Neural progenitor cell (in vitro differentiated cells): ENCODE data around the gene APLF. TPM values are rescaled to one million over a fixed set of nuclear protein-coding genes. Genes with fewer than 3 reads are reported as not detected.

ENCODE experiments used
- DNase-seq: peaks from one replicate; pipeline ENCODE4 v3.0.0-alpha.2; 2016; ENCODE audit warnings: low spot score
- H2AFZ ChIP-seq: fragments of 200-600 bp; sonication (generic); replicated peaks from 2 replicates; pipeline ENCODE4 v1.6.1; 2016; ENCODE audit warnings: antibody characterized with exemption
- H3F3A ChIP-seq: fragments of 200-600 bp; sonication (generic); 2 replicates; pipeline ENCODE4 v1.6.1; 2016; ENCODE audit warnings: antibody characterized with exemption, low read depth
- H3K27ac ChIP-seq: fragments of 200-600 bp; sonication (generic); 2 replicates; pipeline ENCODE4 v1.5.1; 2016; ENCODE audit warnings: mild to moderate bottlenecking
- H3K27me3 ChIP-seq: fragments of 200-600 bp; sonication (generic); 2 replicates; pipeline ENCODE4 v1.6.1; 2016; ENCODE audit warnings: mild to moderate bottlenecking, moderate library complexity
- H3K36me3 ChIP-seq: fragments of 200-600 bp; sonication (generic); 2 replicates; pipeline ENCODE4 v1.5.1; 2016
- H3K4me1 ChIP-seq: fragments of 200-600 bp; sonication (generic); 2 replicates; pipeline ENCODE4 v1.6.1; 2016; ENCODE audit warnings: mixed run types
- H3K4me2 ChIP-seq: fragments of 200-600 bp; sonication (generic); 2 replicates; pipeline ENCODE4 v1.6.1; 2016
- H3K4me3 ChIP-seq: fragments of 200-600 bp; sonication (generic); 2 replicates; pipeline ENCODE4 v1.5.1; 2016
- H3K79me2 ChIP-seq: fragments of 200-600 bp; sonication (generic); 2 replicates; pipeline ENCODE4 v1.6.1; 2016; ENCODE audit warnings: low read depth
- H3K9ac ChIP-seq: fragments of 200-600 bp; sonication (generic); 2 replicates; pipeline ENCODE4 v1.6.1; 2016
- H3K9me3 ChIP-seq: fragments of 200-600 bp; sonication (generic); 2 replicates; pipeline ENCODE4 v1.5.1; 2016; ENCODE audit warnings: low read depth
- H4K20me1 ChIP-seq: fragments of 200-600 bp; sonication (generic); 2 replicates; pipeline ENCODE4 v1.6.1; 2016; ENCODE audit warnings: low read depth
- H3K27ac Mint-ChIP-seq: 3 replicates; pipeline ENCODE4 v1.8.0; 2021; ENCODE audit warnings: mixed read lengths
- H3K27me3 Mint-ChIP-seq: 2 replicates; pipeline ENCODE4 v1.8.0; 2022; ENCODE audit warnings: low read depth, mild to moderate bottlenecking, inconsistent platforms, moderate library complexity, mixed read lengths; ENCODE audit not compliant: insufficient read depth
- H3K36me3 Mint-ChIP-seq: 3 replicates; pipeline ENCODE4 v1.8.0; 2021; ENCODE audit warnings: mixed read lengths
- H3K4me1 Mint-ChIP-seq: 3 replicates; pipeline ENCODE4 v1.8.0; 2021; ENCODE audit warnings: mixed read lengths
- H3K4me3 Mint-ChIP-seq: 3 replicates; pipeline ENCODE4 v1.8.0; 2021; ENCODE audit warnings: mild to moderate bottlenecking, moderate library complexity, mixed read lengths
- H3K9me3 Mint-ChIP-seq: 3 replicates; pipeline ENCODE4 v1.8.0; 2020; ENCODE audit warnings: mixed read lengths
- CTCF ChIP-seq: fragments of 200-600 bp; sonication (generic); IDR thresholded peaks from 2 replicates; pipeline ENCODE4 v1.5.1; 2017; ENCODE audit warnings: antibody characterized with exemption, mild to moderate bottlenecking
- EZH2 ChIP-seq: fragments of 200-600 bp; sonication (generic); IDR thresholded peaks from 2 replicates; pipeline ENCODE4 v1.6.1; 2017; ENCODE audit warnings: antibody characterized with exemption, mild to moderate bottlenecking, moderate library complexity
- EZH2phosphoT487 ChIP-seq: fragments of 200-600 bp; sonication (generic); IDR thresholded peaks from 2 replicates; pipeline ENCODE4 v1.6.1; 2017; ENCODE audit warnings: antibody characterized with exemption
- total RNA-seq: library from RNA; depleted of rRNA; stranded (reverse); fragments of >200 nt; gene quantifications from 2 replicates; pipeline ENCODE4 v1.2.3, GENCODE V29; 2015; ENCODE audit warnings: low replicate concordance

APLF gene
- total RNA-seq, 1 donor from 2014 or later = 16.9 TPM

DNA sequence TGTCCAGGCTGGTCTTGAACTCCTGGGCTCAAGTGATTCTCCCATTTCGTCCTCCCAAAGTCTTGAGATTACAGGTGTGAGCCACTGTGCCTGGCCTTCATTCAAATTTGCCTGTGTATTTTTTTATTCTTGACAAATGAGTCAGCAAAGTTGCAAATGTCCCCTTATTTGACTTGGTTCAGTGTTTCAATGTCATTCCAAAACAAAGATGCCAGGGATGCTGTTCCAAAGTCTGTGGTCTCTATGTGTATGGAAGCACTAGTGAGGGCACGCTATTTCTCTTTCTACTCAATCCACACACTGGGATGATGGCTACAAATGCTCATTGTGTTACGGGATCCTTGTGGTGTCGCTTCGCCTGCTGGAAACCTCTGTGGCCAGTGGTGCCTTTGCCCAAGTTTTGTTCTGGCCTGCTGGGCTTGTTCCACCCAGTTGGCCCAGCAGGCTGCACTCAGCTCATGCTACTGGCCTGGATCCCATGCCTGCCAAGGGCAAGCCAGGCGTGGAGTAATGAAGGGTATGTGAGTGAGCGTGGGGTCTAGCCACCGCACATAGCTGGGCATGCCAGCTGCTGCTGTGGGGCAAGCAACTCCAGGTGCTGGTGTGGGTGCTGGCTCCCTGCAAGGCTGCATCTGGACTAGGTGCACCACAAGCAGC, 35.9 kb upstream of the APLF start:
- no peaks in the 10 kb centered on the region for H3K27me3 ChIP-seq
- TF ChIP-seq EZH2 (no peak), CTCF (no peak), EZH2phosphoT487 (no peak)

DNA sequence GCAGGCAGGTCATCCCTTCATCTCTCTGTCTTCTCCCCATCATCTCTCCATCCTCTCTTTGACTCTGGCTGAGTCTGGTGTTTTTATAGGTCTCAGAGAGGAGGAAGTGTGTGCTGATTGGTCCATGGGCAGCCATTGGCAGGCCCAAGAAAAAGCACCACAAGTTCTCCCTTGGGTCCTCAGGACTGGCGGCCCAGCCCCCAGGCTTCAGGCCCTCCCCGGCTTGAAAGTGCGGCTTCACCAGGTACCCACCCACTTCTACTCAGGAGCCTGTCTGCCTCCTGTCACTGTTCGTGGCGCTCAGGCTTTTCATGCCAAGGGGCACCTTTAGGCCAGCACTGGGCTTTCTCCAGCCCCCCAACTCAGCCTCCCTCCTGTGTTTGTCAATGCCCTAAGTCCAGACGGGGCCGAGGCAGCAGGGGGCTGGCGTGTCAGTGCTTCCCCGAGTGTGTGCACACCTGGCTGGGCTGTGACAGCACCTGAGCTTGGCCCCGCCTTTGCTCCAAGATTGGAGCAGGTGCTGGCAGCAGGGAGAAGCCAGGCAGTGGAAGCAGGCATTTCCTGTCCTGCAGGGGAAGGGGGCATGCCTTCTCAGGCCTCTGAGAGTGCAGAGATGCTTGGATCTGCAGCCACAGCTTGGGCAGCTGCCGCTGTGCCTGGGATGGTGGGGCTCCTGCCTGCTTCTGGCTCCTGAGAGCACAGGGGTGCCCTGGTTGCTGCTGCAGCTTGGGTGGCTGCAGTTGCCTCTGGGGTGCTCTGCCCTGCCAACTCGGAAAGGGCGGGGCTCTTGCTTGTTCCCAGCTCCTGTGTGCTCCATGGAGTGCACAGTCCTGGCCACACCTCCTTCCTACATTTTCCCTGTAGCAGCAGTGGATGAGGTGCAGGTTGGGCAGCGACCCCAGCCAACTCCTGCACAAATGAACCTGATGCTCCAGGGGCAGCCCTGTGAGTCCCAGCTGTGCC, 34.4 kb upstream of the APLF start:
- Histone ChIP-seq H3K27me3 (no peaks in the 10 kb centered on the region), H3K79me2 (no peaks in the 10 kb centered on the region), H3F3A (no peaks in the 10 kb centered on the region), H2AFZ (no peak overlapping the region), H3K4me3 (no peak overlapping the region), H3K9ac (no peak overlapping the region), H3K4me2 (no peak overlapping the region), H4K20me1 (no peaks in the 10 kb centered on the region), H3K4me1 (no peaks in the 10 kb centered on the region), H3K27ac (no peak overlapping the region), H3K9me3 (no peaks in the 10 kb centered on the region), H3K36me3 (no peaks in the 10 kb centered on the region)
- Mint-ChIP-seq H3K4me3 (no peak overlapping the region), H3K36me3 (no peaks in the 10 kb centered on the region), H3K9me3 (no peaks in the 10 kb centered on the region), H3K27me3 (peaks cover 2% of the 10 kb centered on the region), H3K27ac (no peak overlapping the region), H3K4me1 (no peaks in the 10 kb centered on the region)
- TF ChIP-seq EZH2phosphoT487 (no peak), EZH2 (no peak), CTCF (no peak)
- DNase-seq = no peak

More for the DNA sequence above, 35.9 kb upstream of the APLF start:
- H3K79me2 ChIP-seq = no peaks in the 10 kb centered on the region
- no peaks in the 10 kb centered on the region for H3K4me1 ChIP-seq
- H3K9ac ChIP-seq = no peak overlapping the region
- H3K27me3 Mint-ChIP-seq = no peaks in the 10 kb centered on the region
- no peak overlapping the region for H2AFZ ChIP-seq
- no peaks in the 10 kb centered on the region for H3K9me3 Mint-ChIP-seq
- no peaks in the 10 kb centered on the region for H3K4me1 Mint-ChIP-seq
- no peaks in the 10 kb centered on the region for H3K36me3 Mint-ChIP-seq
- no peaks in the 10 kb centered on the region for H3K9me3 ChIP-seq
- no peaks in the 10 kb centered on the region for H3K36me3 ChIP-seq
- DNase-seq = no peak
- H3K4me2 ChIP-seq = no peak overlapping the region
- H3K4me3 Mint-ChIP-seq = no peak overlapping the region
- H3K4me3 ChIP-seq = no peak overlapping the region
- H3F3A ChIP-seq = no peaks in the 10 kb centered on the region
- H3K27ac ChIP-seq = no peak overlapping the region
- H4K20me1 ChIP-seq = no peaks in the 10 kb centered on the region
- no peak overlapping the region for H3K27ac Mint-ChIP-seq

GRCh38 chr2:68434981-68435380, 32.4 kb upstream of the APLF start:
- H3K9me3 ChIP-seq = no peaks in the 10 kb centered on the region
- H3K4me2 ChIP-seq = no peak overlapping the region
- no peaks in the 10 kb centered on the region for H3K9me3 Mint-ChIP-seq
- no peaks in the 10 kb centered on the region for H3K36me3 Mint-ChIP-seq
- H3K27ac ChIP-seq = no peak overlapping the region
- H3K27me3 Mint-ChIP-seq = peaks cover 5% of the 10 kb centered on the region
- H2AFZ ChIP-seq = no peak overlapping the region
- H3K4me1 Mint-ChIP-seq = no peaks in the 10 kb centered on the region
- H3K9ac ChIP-seq = no peak overlapping the region
- no peak for DNase-seq
- H3K27me3 ChIP-seq = no peaks in the 10 kb centered on the region
- H3K4me1 ChIP-seq = no peaks in the 10 kb centered on the region
- H3F3A ChIP-seq = no peaks in the 10 kb centered on the region
- no peak for TF ChIP-seq CTCF
- no peak for TF ChIP-seq EZH2phosphoT487
- TF ChIP-seq EZH2 = no peak
- H3K27ac Mint-ChIP-seq = no peak overlapping the region
- H4K20me1 ChIP-seq = no peaks in the 10 kb centered on the region
- H3K4me3 ChIP-seq = no peak overlapping the region
- no peak overlapping the region for H3K4me3 Mint-ChIP-seq
- H3K36me3 ChIP-seq = no peaks in the 10 kb centered on the region
- H3K79me2 ChIP-seq = no peaks in the 10 kb centered on the region
